Panc1 (cell line): ENCODE data around the gene CD84.

Experiments
- SIN3A ChIP-seq: IDR thresholded peaks from 2 replicates; pipeline ENCODE4 v1.6.1; 2012; ENCODE audit warnings: low read depth, mild to moderate bottlenecking, low read length, moderate library complexity, borderline replicate concordance; ENCODE audit not compliant: insufficient read depth
- TF ChIP-seq, protein P1 (sequence below): fragments of 450-650 bp; IDR thresholded peaks from 2 replicates; pipeline ENCODE4 v1.5.1; 2017; ENCODE audit warnings: mild to moderate bottlenecking

DNA sequence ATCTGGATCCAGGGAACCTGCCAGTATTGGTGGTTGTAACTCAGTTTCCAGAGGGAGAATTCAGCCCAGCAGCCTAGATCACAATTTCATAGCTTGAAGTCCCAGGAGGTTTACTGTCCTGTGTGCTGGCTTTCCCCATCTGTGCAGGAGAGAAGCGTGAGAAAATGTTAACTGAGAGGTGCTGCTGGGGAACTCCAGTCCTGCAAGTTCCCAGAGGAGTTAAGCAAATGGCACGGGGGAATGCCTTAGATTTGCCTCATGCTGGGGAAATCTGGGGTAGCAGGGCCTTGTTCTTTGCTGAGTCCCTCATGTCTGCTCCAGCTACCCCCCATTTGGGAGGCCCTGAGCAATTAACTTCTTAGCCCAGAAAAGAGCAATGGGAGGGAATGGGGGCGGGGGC is 31.1 kb downstream of the CD84 start:
- TF ChIP-seq, protein P1, sequence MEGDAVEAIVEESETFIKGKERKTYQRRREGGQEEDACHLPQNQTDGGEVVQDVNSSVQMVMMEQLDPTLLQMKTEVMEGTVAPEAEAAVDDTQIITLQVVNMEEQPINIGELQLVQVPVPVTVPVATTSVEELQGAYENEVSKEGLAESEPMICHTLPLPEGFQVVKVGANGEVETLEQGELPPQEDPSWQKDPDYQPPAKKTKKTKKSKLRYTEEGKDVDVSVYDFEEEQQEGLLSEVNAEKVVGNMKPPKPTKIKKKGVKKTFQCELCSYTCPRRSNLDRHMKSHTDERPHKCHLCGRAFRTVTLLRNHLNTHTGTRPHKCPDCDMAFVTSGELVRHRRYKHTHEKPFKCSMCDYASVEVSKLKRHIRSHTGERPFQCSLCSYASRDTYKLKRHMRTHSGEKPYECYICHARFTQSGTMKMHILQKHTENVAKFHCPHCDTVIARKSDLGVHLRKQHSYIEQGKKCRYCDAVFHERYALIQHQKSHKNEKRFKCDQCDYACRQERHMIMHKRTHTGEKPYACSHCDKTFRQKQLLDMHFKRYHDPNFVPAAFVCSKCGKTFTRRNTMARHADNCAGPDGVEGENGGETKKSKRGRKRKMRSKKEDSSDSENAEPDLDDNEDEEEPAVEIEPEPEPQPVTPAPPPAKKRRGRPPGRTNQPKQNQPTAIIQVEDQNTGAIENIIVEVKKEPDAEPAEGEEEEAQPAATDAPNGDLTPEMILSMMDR = no peak
- no peak for TF ChIP-seq SIN3A
